Limb (tissue), 2 donors: ENCODE measurements around the gene TNFRSF14.
A peak's percentile ranks its signal among the peaks of the same experiment; 100 is the strongest.

Experiments used
- DNase-seq, 2 donors: peaks; one replicate each; pipeline ENCODE4 v3.0.0-alpha.2; 2016; ENCODE audit errors: extremely low spot score in 2 of 2

The TNFRSF14 gene

GRCh38 chr1:2556277-2556677 lies at the start of gene TNFRSF14:
TSS of gene TNFRSF14 (plus strand) at chr1:2556371. CDS start at chr1:2556665, 294 bp downstream.
- peak in 1 of 2 donors; percentile 59 for DNase-seq

- no peak for DNase-seq
Measured at GRCh38 chr1:2506901-2507565, 49.1 kb upstream of the TNFRSF14 start.

- DNase-seq = no peak
Measured at GRCh38 chr1:2507744-2508155, 48.4 kb upstream of the TNFRSF14 start.

- no peak for DNase-seq
Measured at GRCh38 chr1:2508180-2508579, 48.0 kb upstream of the TNFRSF14 start.

- DNase-seq = no peak
Measured at GRCh38 chr1:2508751-2509150, 47.4 kb upstream of the TNFRSF14 start.

GRCh38 chr1:2509589-2509988 lies 46.6 kb upstream of the TNFRSF14 start:
- no peak for DNase-seq

- no peak for DNase-seq
Measured at GRCh38 chr1:2510366-2511155, 45.6 kb upstream of the TNFRSF14 start.

GRCh38 chr1:2512862-2513421 lies 43.2 kb upstream of the TNFRSF14 start:
- no peak for DNase-seq

GRCh38 chr1:2513939-2514652 lies 42.1 kb upstream of the TNFRSF14 start:
- no peak for DNase-seq

- DNase-seq = no peak
Measured at GRCh38 chr1:2514863-2515762, 41.1 kb upstream of the TNFRSF14 start.

- no peak for DNase-seq
Measured at GRCh38 chr1:2515763-2516080, 40.4 kb upstream of the TNFRSF14 start.

GRCh38 chr1:2516124-2516523 lies 40.0 kb upstream of the TNFRSF14 start:
- no peak for DNase-seq

GRCh38 chr1:2516946-2517345 lies 39.2 kb upstream of the TNFRSF14 start:
- DNase-seq = no peak

GRCh38 chr1:2517966-2518365 lies 38.2 kb upstream of the TNFRSF14 start:
- DNase-seq = no peak

- DNase-seq = no peak
Measured at GRCh38 chr1:2518528-2518927, 37.6 kb upstream of the TNFRSF14 start.

- DNase-seq = no peak
Measured at GRCh38 chr1:2519029-2519685, 37.0 kb upstream of the TNFRSF14 start.

- no peak for DNase-seq
Measured at GRCh38 chr1:2519729-2520128, 36.4 kb upstream of the TNFRSF14 start.

GRCh38 chr1:2520206-2520605 lies 36.0 kb upstream of the TNFRSF14 start:
- no peak for DNase-seq

- no peak for DNase-seq
Measured at GRCh38 chr1:2520806-2521205, 35.4 kb upstream of the TNFRSF14 start.

- DNase-seq = no peak
Measured at GRCh38 chr1:2522230-2522629, 33.9 kb upstream of the TNFRSF14 start.
